ENCODE data around the gene SYNPO.

Gene SYNPO

GRCh38 chr5:150608991-150609390, 31.5 kb upstream of the SYNPO start:
- DNase-seq: no peak

GRCh38 chr5:150609843-150610584, 30.4 kb upstream of the SYNPO start:
- no peak for DNase-seq

GRCh38 chr5:150611026-150611425, 29.4 kb upstream of the SYNPO start:
- no peak for DNase-seq

GRCh38 chr5:150612405-150612804, 28.1 kb upstream of the SYNPO start:
- DNase-seq: no peak

GRCh38 chr5:150612905-150613670, 27.4 kb upstream of the SYNPO start:
- DNase-seq: no peak

- DNase-seq: no peak
Observed at GRCh38 chr5:150613991-150614660, 26.3 kb upstream of the SYNPO start.

- DNase-seq: no peak
Observed at GRCh38 chr5:150614661-150615060, 25.8 kb upstream of the SYNPO start.

- peak; percentile 84 for DNase-seq
Observed at GRCh38 chr5:150615141-150615699, 25.2 kb upstream of the SYNPO start.

GRCh38 chr5:150616024-150616470, 24.4 kb upstream of the SYNPO start:
- DNase-seq: no peak

- no peak for DNase-seq
Observed at GRCh38 chr5:150616506-150616905, 24.0 kb upstream of the SYNPO start.

GRCh38 chr5:150618163-150618562, 22.3 kb upstream of the SYNPO start:
- DNase-seq: no peak

GRCh38 chr5:150618588-150619281, 21.7 kb upstream of the SYNPO start:
- DNase-seq: no peak

GRCh38 chr5:150619359-150620230, 20.9 kb upstream of the SYNPO start:
- DNase-seq: no peak

- no peak for DNase-seq
Observed at GRCh38 chr5:150621301-150621700, 19.2 kb upstream of the SYNPO start.

- no peak for DNase-seq
Observed at GRCh38 chr5:150622157-150622556, 18.3 kb upstream of the SYNPO start.

GRCh38 chr5:150623152-150623877, 17.1 kb upstream of the SYNPO start:
- DNase-seq: no peak

GRCh38 chr5:150623878-150624216, 16.6 kb upstream of the SYNPO start:
- DNase-seq: no peak

GRCh38 chr5:150624334-150625163, 15.9 kb upstream of the SYNPO start:
- peak; percentile 73 for DNase-seq

GRCh38 chr5:150625164-150625535, 15.3 kb upstream of the SYNPO start:
- no peak for DNase-seq

All from right forelimb (tissue), 1 donor.